GM13977 (cell line): ENCODE results near the gene DPM1.

Experiments used
- DNase-seq: peaks from one replicate; pipeline ENCODE4 v3.0.0; 2012; ENCODE audit warnings: low spot score
- in situ Hi-C: fragments of 300-500 bp; cut with MboI; formaldehyde crosslinking; loops from one replicate; pipeline ENCODE4 v1.12.0; 2022; ENCODE audit warnings: low sequenced_read_pairs, low pct_unique_long_range_greater_than_20kb, mixed read lengths, inconsistent platforms; ENCODE audit not compliant: unreplicated experiment
- TF ChIP-seq, protein P1 (sequence below): IDR thresholded peaks from 2 replicates; pipeline ENCODE4 v1.5.1; 2012; ENCODE audit warnings: mild to moderate bottlenecking, control low read depth; ENCODE audit not compliant: insufficient read depth; ENCODE audit errors: extremely low read depth, missing control alignments

The DPM1 gene

DNA sequence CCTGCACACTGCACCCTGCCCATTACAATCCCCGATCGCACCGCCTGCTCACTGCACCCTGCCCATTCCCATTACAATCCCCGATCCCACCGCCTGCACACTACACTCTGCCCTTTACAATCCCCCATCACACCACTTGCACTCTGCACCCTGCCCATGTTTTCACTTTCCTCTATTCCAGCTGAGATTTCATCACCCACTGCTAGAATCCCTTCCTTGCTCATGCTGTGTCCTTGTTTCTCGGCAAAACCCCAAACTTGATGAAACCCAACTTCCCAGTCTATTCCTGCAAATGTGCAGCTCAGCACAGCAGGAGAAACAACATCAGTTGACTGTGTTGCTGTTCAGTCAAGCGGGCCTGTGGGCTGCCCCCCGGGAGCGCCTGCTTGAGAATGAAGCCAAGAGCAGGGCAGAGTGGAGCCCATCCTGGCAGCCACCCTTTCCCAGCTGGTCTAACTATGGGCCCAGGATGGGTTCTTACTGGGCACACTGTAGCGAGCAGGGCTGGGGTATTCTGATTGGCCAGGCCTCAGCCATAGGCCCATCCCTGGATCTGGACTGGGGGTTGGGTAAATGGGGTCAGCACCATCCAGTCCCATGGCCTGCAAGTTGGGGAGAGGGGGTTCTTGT, 17.5 kb upstream of the DPM1 start:
- TF ChIP-seq, protein P1, sequence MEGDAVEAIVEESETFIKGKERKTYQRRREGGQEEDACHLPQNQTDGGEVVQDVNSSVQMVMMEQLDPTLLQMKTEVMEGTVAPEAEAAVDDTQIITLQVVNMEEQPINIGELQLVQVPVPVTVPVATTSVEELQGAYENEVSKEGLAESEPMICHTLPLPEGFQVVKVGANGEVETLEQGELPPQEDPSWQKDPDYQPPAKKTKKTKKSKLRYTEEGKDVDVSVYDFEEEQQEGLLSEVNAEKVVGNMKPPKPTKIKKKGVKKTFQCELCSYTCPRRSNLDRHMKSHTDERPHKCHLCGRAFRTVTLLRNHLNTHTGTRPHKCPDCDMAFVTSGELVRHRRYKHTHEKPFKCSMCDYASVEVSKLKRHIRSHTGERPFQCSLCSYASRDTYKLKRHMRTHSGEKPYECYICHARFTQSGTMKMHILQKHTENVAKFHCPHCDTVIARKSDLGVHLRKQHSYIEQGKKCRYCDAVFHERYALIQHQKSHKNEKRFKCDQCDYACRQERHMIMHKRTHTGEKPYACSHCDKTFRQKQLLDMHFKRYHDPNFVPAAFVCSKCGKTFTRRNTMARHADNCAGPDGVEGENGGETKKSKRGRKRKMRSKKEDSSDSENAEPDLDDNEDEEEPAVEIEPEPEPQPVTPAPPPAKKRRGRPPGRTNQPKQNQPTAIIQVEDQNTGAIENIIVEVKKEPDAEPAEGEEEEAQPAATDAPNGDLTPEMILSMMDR = no peak
- DNase-seq = no peak
- in situ Hi-C loops = loop anchor here (25.0 kb wide), 1 partner anchor 661 kb away; no protein-coding TSS in a partner anchor

DNA sequence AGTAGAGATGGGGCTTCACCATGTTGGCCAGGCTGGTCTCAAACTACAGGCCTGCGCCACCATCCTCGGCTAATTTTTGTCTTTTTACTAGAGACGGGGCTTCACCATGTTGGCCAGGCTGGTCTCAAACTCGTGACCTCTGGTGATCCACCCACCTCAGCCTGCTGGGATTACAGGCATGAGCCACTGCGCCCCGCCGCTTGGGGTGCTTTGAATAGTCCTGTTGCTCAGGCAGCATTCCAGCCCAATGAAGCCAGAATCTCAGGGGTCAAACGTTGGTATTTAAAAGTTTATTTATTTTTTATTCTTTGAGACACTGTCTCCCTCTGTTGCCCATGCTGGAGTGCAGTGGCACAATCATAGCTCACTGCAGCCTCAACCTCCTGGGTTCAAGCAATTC, 11.6 kb upstream of the DPM1 start:
- DNase-seq = no peak
- in situ Hi-C loops = no loop called here
- TF ChIP-seq, protein P1 = no peak

DNA sequence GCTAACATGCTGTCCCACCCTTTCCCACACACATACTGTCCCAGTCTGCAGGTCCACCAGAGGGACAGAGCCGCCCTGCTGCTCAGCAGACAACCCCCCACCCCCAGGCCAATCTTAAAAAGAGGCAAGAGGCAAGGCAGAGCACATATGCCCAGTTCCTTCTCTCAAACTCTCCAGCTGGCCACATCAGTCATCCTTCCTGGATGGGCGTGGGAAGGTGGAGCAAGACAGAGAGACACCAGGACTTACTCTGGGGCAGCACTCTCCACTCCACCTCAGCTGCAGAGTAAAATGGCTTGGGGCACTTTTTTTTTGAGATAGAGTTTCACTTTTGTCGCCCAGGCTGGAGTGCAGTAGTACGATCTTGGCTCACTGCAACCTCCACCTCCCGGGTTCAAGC, 11.1 kb upstream of the DPM1 start:
- in situ Hi-C loops = no loop called here
- TF ChIP-seq, protein P1 = no peak
- no peak for DNase-seq

DNA sequence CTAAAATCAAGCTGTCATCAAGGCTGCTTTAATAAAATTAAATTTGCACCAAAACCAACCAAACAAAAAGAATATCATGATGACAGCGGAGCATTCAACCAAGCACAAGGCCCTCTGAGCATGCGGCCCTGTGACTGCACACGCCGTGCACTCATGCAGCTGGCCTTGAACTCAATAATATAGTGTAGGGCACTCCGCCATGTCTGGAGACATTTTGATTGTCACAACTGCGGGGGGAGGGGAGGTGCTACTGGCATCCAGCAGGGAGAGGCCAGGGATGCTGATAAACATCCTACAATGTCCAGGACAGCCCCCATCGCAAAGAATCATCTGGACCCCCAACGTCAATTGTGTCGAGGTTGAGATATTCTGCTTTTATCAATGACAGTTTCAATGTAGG, 10.0 kb upstream of the DPM1 start:
- TF ChIP-seq, protein P1 = no peak
- DNase-seq = no peak

DNA sequence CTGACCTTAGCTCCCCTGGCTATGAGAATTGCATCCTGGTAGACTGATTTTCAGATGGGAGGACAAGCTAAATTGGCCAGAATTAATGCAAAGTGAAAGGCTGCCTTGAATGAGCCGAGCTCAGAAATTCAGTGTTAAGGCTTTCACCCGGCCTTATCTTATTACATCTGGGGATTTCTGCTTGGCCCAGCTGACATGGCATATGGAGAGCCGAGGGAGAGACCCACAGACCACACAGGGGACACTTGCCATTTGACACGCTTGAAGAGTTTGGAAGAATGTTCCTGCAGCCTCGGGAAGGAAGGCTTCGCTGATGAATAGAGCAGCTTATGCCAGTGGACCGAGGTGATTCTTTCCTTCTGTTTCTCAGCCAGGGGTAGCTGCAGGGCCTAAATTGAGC, 9.3 kb upstream of the DPM1 start:
- in situ Hi-C loops = no loop called here
- TF ChIP-seq, protein P1 = no peak
- no peak for DNase-seq

More for the DNA sequence above, 10.0 kb upstream of the DPM1 start:
- in situ Hi-C loops = no loop called here

DNA sequence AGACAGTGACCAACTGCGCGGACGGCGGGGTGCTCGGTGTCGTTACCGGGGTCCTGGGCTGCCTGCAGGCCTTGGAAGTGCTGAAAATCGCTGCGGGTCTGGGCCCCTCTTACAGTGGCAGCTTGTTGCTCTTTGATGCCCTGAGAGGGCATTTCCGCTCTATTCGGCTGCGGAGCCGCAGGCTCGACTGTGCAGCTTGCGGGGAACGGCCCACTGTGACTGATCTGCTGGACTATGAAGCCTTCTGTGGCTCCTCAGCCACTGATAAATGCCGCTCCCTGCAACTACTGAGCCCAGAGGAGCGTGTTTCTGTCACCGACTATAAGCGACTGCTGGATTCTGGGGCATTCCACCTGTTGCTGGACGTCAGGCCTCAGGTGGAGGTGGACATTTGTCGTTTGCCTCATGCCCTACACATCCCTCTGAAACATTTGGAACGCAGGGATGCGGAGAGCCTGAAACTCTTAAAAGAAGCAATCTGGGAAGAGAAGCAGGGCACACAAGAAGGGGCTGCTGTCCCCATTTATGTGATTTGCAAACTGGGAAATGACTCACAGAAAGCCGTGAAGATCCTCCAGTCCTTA, 1.3 kb upstream of the DPM1 start:
- in situ Hi-C loops = no loop called here
- TF ChIP-seq, protein P1 = no peak
- no peak for DNase-seq
